Keratinocyte (primary cell): ENCODE data around the gene CFAP298. TPM values are rescaled to one million over a fixed set of nuclear protein-coding genes. Genes with fewer than 3 reads are reported as not detected.

ENCODE experiments used
- DNase-seq: peaks from one replicate; pipeline ENCODE4 v3.0.0-alpha.2; 2011; ENCODE audit warnings: low read depth, missing footprints, low spot score
- FAIRE-seq: peaks from 2 replicates; lab custom pipeline; 2011; peaks lifted over from hg19 to GRCh38; lab: Jason Lieb, UNC
- H2AFZ ChIP-seq: 2 replicates; pipeline ENCODE4 v1.6.0; 2012; ENCODE audit warnings: low read length, control low read depth, inconsistent platforms; ENCODE audit not compliant: control insufficient read depth
- H3K27ac ChIP-seq: 2 replicates; pipeline ENCODE4 v1.5.1; 2011; ENCODE audit warnings: low read length; ENCODE audit not compliant: control insufficient read depth, insufficient read depth
- H3K27me3 ChIP-seq: 3 replicates; pipeline ENCODE4 v1.6.0; 2011; ENCODE audit warnings: low read length; ENCODE audit not compliant: control insufficient read depth, insufficient read depth; ENCODE audit errors: extremely low read depth
- H3K36me3 ChIP-seq, 2 experiments: 2 replicates in 1 of 2; 3 replicates in 1 of 2; pipeline ENCODE4 v1.5.1; 2011; ENCODE audit warnings: low read length in 2 of 2, mild to moderate bottlenecking in 1 of 2; ENCODE audit not compliant: control insufficient read depth in 2 of 2, insufficient read depth in 2 of 2; ENCODE audit errors: extremely low read depth in 1 of 2
- H3K4me1 ChIP-seq: 3 replicates; pipeline ENCODE4 v1.5.1; 2011; ENCODE audit warnings: low read length; ENCODE audit not compliant: control insufficient read depth, insufficient read depth; ENCODE audit errors: extremely low read depth
- H3K4me2 ChIP-seq: 3 replicates; pipeline ENCODE4 v1.6.0; 2011; ENCODE audit warnings: low read depth, low read length; ENCODE audit not compliant: control insufficient read depth, insufficient read depth; ENCODE audit errors: extremely low read depth
- H3K4me3 ChIP-seq, 3 experiments: fragments of 200-600 bp in 1 of 3; sonication (generic) in 1 of 3; 2 replicates in 2 of 3; 3 replicates in 1 of 3; pipeline ENCODE4 v1.5.1; 2011 to 2016; ENCODE audit warnings: low read length in 3 of 3, mild to moderate bottlenecking in 3 of 3, control low read depth in 2 of 3, inconsistent platforms in 1 of 3, low read depth in 1 of 3, mixed read lengths in 1 of 3, mixed run types in 1 of 3, moderate library complexity in 1 of 3; ENCODE audit not compliant: control insufficient read depth in 2 of 3, insufficient read depth in 2 of 3; ENCODE audit errors: extremely low read depth in 1 of 3
- H3K79me2 ChIP-seq: 2 replicates; pipeline ENCODE4 v1.6.0; 2012; ENCODE audit warnings: low read length; ENCODE audit not compliant: control insufficient read depth, insufficient read depth
- H3K9ac ChIP-seq: 3 replicates; pipeline ENCODE4 v1.6.0; 2011; ENCODE audit warnings: low read length; ENCODE audit not compliant: control insufficient read depth, insufficient read depth; ENCODE audit errors: extremely low read depth
- H3K9me1 ChIP-seq: 3 replicates; pipeline ENCODE4 v1.6.0; 2011; ENCODE audit warnings: low read length; ENCODE audit not compliant: control insufficient read depth, insufficient read depth; ENCODE audit errors: extremely low read depth
- H3K9me3 ChIP-seq: 2 replicates; pipeline ENCODE4 v1.5.1; 2012; ENCODE audit warnings: low read depth, low read length; ENCODE audit not compliant: control insufficient read depth
- H4K20me1 ChIP-seq: 3 replicates; pipeline ENCODE4 v1.6.0; 2011; ENCODE audit warnings: low read length; ENCODE audit not compliant: control insufficient read depth, insufficient read depth; ENCODE audit errors: extremely low read depth
- EZH2 ChIP-seq: IDR thresholded peaks from one replicate; pipeline ENCODE4 v1.6.1; 2012; ENCODE audit warnings: inconsistent platforms, mild to moderate bottlenecking, low read length, moderate library complexity
- dilution Hi-C: fragments of 300-500 bp; cut with MboI; formaldehyde crosslinking; loops from one replicate; pipeline ENCODE4 v1.7.0; 2020; ENCODE audit warnings: low sequenced_read_pairs; ENCODE audit not compliant: extremely low pct_ligation_motif_present
- polyA plus RNA-seq, 5 experiments: library from polyadenylated mRNA; depleted of rRNA in 3 of 5; stranded (reverse) in 3 of 5; stranded (forward) in 1 of 5; unstranded in 1 of 5; fragments of >200 nt; gene quantifications; 1 replicate in 1 of 5; 2 replicates in 3 of 5; 3 replicates in 1 of 5; pipeline versions ENCODE4 v1.2.1 to v1.2.3, GENCODE V29; 2011 to 2012; ENCODE audit warnings: missing spikeins in 2 of 5, low read depth in 1 of 5, low replicate concordance in 1 of 5
- TF ChIP-seq, protein P1 (sequence below), 3 experiments: IDR thresholded peaks in 1 of 3; conservative IDR thresholded peaks in 1 of 3; optimal IDR thresholded peaks in 1 of 3; 2 replicates in 2 of 3; 3 replicates in 1 of 3; pipeline versions ENCODE3 to v1.5.1; 2011; ENCODE audit warnings: low read length in 3 of 3, mild to moderate bottlenecking in 3 of 3, moderate library complexity in 2 of 3, control low read depth in 1 of 3, inconsistent platforms in 1 of 3; ENCODE audit not compliant: insufficient read depth in 2 of 3; ENCODE audit errors: extremely low read depth in 1 of 3

The CFAP298 gene
- polyA plus RNA-seq, 1 donor (not counting 4 experiments of a cell fraction or from before 2014, with no cell fraction given): 47.2 TPM

- no peak overlapping the region for H3K27ac ChIP-seq
- H3K9me3 ChIP-seq: no peaks in the 10 kb centered on the region
- peaks cover 0 to 3% of the 10 kb centered on the region in 2 experiments for H3K36me3 ChIP-seq
- no peak overlapping the region for H3K9ac ChIP-seq
- FAIRE-seq (no peak), DNase-seq (no peak)
- H4K20me1 ChIP-seq: no peaks in the 10 kb centered on the region
- no peak for TF ChIP-seq EZH2
- TF ChIP-seq, protein P1, sequence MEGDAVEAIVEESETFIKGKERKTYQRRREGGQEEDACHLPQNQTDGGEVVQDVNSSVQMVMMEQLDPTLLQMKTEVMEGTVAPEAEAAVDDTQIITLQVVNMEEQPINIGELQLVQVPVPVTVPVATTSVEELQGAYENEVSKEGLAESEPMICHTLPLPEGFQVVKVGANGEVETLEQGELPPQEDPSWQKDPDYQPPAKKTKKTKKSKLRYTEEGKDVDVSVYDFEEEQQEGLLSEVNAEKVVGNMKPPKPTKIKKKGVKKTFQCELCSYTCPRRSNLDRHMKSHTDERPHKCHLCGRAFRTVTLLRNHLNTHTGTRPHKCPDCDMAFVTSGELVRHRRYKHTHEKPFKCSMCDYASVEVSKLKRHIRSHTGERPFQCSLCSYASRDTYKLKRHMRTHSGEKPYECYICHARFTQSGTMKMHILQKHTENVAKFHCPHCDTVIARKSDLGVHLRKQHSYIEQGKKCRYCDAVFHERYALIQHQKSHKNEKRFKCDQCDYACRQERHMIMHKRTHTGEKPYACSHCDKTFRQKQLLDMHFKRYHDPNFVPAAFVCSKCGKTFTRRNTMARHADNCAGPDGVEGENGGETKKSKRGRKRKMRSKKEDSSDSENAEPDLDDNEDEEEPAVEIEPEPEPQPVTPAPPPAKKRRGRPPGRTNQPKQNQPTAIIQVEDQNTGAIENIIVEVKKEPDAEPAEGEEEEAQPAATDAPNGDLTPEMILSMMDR (optimal IDR thresholded peaks at IDR 0.05 in 1 of 3, IDR thresholded peaks at IDR 0.05 in 1 of 3, conservative IDR thresholded peaks at IDR 0.05 in 1 of 3; ENCODE audit: extremely low read depth in 1 of 3, insufficient read depth in 2 of 3, low read length in 3 of 3): no peak
- no peaks in the 10 kb centered on the region for H3K79me2 ChIP-seq
- no peaks in the 10 kb centered on the region for H3K4me1 ChIP-seq
- no peak overlapping the region for H3K4me3 ChIP-seq
- dilution Hi-C loops: no loop called here
- no peak overlapping the region for H3K4me2 ChIP-seq
- no peaks in the 10 kb centered on the region for H3K9me1 ChIP-seq
- no peaks in the 10 kb centered on the region for H3K27me3 ChIP-seq
- H2AFZ ChIP-seq: no peak overlapping the region
Measured at GRCh38 chr21:32648165-32648564, 36.0 kb upstream of the CFAP298 start.

DNA sequence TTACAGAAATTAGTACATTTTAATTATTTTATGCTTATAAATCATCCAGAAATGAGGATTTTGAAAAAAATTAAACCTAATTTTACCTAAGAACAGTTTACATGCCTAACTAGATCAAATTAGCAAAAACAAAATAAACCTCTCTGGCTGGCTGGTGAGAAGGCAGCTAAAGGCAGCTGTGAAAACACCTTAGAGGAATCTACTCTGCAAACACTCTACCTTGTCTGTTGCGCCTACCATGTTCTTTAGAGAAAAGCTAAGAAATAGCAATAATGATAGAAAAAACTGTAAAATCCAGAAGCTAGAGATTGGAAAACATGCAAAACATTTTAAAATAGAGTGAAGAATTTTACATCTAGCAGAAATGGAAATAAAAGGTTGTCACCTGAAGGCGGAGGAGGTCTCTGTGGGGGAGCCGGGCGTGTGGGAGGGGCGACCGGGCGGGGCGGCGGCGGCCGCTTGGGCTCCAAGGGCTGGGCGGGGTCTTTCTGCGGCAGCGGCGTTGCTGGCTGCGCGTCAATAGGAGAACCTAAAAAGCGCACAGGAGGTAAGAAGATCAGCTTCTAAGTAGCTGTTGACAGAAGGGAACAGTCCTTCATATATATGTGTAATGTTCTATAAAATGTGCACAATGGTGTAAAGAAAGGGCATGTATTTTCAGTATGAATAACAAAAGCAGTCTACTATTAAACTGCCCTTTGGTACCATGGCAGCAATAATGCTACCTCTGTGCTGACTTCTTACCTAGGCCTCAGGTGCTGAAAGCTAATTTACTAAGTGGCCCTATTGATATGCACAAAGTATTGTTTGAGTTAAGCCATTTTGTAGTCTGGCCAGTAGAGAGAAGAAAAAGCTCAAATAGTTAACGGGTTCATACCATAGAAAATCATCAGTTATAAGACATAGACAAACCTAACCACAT is 33.3 kb upstream of the CFAP298 start:
- H3K4me2 ChIP-seq: no peak overlapping the region
- H3K36me3 ChIP-seq: peaks cover 2 to 3% of the 10 kb centered on the region in 2 experiments
- H3K27ac ChIP-seq: no peak overlapping the region
- no peaks in the 10 kb centered on the region for H4K20me1 ChIP-seq
- FAIRE-seq (no peak), DNase-seq (no peak)
- TF ChIP-seq EZH2: no peak
- TF ChIP-seq, protein P1 (optimal IDR thresholded peaks at IDR 0.05 in 1 of 3, IDR thresholded peaks at IDR 0.05 in 1 of 3, conservative IDR thresholded peaks at IDR 0.05 in 1 of 3; ENCODE audit: extremely low read depth in 1 of 3, insufficient read depth in 2 of 3, low read length in 3 of 3): no peak
- no peaks in the 10 kb centered on the region for H3K79me2 ChIP-seq
- no peak overlapping the region for H2AFZ ChIP-seq
- no peak overlapping the region for H3K4me3 ChIP-seq
- H3K9me1 ChIP-seq: no peaks in the 10 kb centered on the region
- no peaks in the 10 kb centered on the region for H3K27me3 ChIP-seq
- H3K9ac ChIP-seq: no peak overlapping the region
- dilution Hi-C loops: no loop called here
- no peaks in the 10 kb centered on the region for H3K4me1 ChIP-seq
- no peaks in the 10 kb centered on the region for H3K9me3 ChIP-seq
